ENCODE data around the gene NOL4L.

DNA sequence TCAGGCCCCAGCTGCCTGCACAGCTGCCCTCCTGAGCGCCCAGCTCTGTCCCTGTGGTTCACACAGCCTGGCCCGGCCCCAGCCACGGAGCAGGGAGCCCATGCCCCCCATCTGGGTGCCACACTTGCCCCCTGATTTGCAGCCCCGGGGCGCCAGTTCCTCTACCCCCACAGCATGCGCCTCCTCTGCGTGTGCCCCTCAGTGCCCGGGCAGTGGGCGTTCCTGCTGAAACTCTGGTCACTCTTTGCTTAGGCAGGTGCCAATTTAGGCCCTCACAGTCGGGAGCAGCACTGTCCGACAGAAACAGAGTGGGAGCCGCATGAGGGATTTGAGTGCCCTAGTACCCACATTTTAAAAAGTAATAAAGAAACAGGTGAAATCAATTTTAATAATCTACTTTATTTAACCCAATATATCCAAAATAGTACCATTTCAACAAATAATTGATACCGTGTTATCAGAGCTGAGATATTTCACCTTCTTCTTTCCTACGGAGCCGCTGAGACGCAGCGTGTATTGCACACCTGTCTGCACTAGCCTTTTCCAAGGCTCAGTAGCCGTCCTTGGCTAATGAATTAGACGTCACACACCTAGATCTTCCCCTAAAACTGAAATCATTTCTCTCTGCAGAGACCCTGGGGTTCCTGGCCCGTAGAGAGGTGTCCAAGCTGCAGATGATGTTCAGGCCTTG lies 120.6 kb downstream of the NOL4L start:
- TF ChIP-seq, protein P1, sequence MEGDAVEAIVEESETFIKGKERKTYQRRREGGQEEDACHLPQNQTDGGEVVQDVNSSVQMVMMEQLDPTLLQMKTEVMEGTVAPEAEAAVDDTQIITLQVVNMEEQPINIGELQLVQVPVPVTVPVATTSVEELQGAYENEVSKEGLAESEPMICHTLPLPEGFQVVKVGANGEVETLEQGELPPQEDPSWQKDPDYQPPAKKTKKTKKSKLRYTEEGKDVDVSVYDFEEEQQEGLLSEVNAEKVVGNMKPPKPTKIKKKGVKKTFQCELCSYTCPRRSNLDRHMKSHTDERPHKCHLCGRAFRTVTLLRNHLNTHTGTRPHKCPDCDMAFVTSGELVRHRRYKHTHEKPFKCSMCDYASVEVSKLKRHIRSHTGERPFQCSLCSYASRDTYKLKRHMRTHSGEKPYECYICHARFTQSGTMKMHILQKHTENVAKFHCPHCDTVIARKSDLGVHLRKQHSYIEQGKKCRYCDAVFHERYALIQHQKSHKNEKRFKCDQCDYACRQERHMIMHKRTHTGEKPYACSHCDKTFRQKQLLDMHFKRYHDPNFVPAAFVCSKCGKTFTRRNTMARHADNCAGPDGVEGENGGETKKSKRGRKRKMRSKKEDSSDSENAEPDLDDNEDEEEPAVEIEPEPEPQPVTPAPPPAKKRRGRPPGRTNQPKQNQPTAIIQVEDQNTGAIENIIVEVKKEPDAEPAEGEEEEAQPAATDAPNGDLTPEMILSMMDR (optimal IDR thresholded peaks at IDR 0.05 in 1 of 3, IDR thresholded peaks at IDR 0.05 in 1 of 3, conservative IDR thresholded peaks at IDR 0.05 in 1 of 3; ENCODE audit: extremely low read depth in 1 of 3, insufficient read depth in 2 of 3, low read length in 3 of 3), result no peak
- TF ChIP-seq EZH2 (IDR thresholded peaks at IDR 0.05; ENCODE audit: low read length), result no peak

All from keratinocyte (primary cell).